ENCODE measurements around the gene SEPTIN6. TPM values are rescaled to one million over a fixed set of nuclear protein-coding genes. Genes with fewer than 3 reads are reported as not detected.

Gene SEPTIN6
- total and polyA plus RNA-seq, 2 of the 8 experiments (the other 6 are each of a cell fraction or from before 2014, with no cell fraction given), result 31.0 to 42.6 TPM

DNA sequence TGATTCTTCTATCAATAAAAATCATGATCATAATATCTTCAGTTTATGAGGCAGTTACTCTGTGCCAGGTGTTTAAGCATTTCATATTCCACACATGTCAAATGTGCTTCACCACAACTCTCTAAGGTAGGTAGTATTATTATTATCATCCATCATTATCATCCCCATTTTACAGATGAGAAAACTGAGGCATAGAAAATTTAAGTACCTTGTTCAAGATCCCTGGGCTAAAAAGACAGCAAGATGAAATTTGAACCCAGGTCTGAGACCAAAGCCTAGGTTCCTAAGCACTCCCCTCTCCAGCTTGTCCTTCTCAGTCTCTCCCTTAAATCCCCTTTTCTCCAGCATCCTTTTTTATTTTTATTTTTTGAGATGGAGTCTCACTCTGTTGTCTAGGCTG lies 33.4 kb downstream of the SEPTIN6 start (continued):
- TF ChIP-seq, protein P1, sequence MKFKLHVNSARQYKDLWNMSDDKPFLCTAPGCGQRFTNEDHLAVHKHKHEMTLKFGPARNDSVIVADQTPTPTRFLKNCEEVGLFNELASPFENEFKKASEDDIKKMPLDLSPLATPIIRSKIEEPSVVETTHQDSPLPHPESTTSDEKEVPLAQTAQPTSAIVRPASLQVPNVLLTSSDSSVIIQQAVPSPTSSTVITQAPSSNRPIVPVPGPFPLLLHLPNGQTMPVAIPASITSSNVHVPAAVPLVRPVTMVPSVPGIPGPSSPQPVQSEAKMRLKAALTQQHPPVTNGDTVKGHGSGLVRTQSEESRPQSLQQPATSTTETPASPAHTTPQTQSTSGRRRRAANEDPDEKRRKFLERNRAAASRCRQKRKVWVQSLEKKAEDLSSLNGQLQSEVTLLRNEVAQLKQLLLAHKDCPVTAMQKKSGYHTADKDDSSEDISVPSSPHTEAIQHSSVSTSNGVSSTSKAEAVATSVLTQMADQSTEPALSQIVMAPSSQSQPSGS (IDR thresholded peaks at IDR 0.05; ENCODE audit: low read length), result no peak
- TF ChIP-seq RBBP5 (IDR thresholded peaks at IDR 0.05; ENCODE audit: borderline replicate concordance, low read depth, low read length) (no peak), HDAC6 (IDR thresholded peaks at IDR 0.05; ENCODE audit: low read depth, low read length) (no peak), BACH1 (IDR thresholded peaks at IDR 0.05; ENCODE audit: low read length) (no peak), CBX8 (IDR thresholded peaks at IDR 0.05; ENCODE audit: borderline replicate concordance, low read depth, low read length) (no peak), SP4 (IDR thresholded peaks at IDR 0.05; ENCODE audit: low read length) (no peak), ASH2L (IDR thresholded peaks at IDR 0.05; ENCODE audit: low read length) (no peak)
- TF ChIP-seq, protein P2, sequence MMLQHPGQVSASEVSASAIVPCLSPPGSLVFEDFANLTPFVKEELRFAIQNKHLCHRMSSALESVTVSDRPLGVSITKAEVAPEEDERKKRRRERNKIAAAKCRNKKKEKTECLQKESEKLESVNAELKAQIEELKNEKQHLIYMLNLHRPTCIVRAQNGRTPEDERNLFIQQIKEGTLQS (IDR thresholded peaks at IDR 0.05; ENCODE audit: insufficient read depth, low read depth, low read length), result no peak
